Central memory CD8-positive, alpha-beta T cell (primary cell): ENCODE data around the gene ZNF343.
"Not testable (repeated sequence)": the region's sequence is repeated elsewhere in the genome, so short reads cannot be mapped to it uniquely, and the experiment has no call there.

ENCODE experiments used
- ATAC-seq: fragments of 150-1000 bp; cut with Tn5 transposase; replicated peaks from 2 replicates; pipeline ENCODE4 v1.10.0; 2022; ENCODE audit warnings: mild to moderate bottlenecking, moderate FRiP score, moderate number of reproducible peaks; ENCODE audit not compliant: poor library complexity, severe bottlenecking; ENCODE audit errors: extremely low read depth
- DNase-seq, 2 donors: peaks; one replicate each; pipeline ENCODE4 v3.0.0; 2021; ENCODE audit warnings: low spot score in 2 of 2
- H3K27ac Mint-ChIP-seq: one replicate; pipeline ENCODE4 v1.8.0; 2022; ENCODE audit warnings: low read depth, mild to moderate bottlenecking, moderate library complexity, mixed read lengths
- H3K27me3 Mint-ChIP-seq: one replicate; pipeline ENCODE4 v1.8.0; 2022; ENCODE audit warnings: mixed read lengths
- H3K36me3 Mint-ChIP-seq: one replicate; pipeline ENCODE4 v1.8.0; 2022; ENCODE audit warnings: mild to moderate bottlenecking, moderate library complexity, mixed read lengths; ENCODE audit not compliant: insufficient read depth
- H3K4me1 Mint-ChIP-seq: one replicate; pipeline ENCODE4 v1.8.0; 2022; ENCODE audit warnings: mixed read lengths
- H3K4me3 Mint-ChIP-seq: one replicate; pipeline ENCODE4 v1.8.0; 2022; ENCODE audit warnings: mild to moderate bottlenecking, moderate library complexity, mixed read lengths
- H3K9me3 Mint-ChIP-seq: one replicate; pipeline ENCODE4 v1.8.0; 2022; ENCODE audit warnings: mixed read lengths

Gene ZNF343

DNA sequence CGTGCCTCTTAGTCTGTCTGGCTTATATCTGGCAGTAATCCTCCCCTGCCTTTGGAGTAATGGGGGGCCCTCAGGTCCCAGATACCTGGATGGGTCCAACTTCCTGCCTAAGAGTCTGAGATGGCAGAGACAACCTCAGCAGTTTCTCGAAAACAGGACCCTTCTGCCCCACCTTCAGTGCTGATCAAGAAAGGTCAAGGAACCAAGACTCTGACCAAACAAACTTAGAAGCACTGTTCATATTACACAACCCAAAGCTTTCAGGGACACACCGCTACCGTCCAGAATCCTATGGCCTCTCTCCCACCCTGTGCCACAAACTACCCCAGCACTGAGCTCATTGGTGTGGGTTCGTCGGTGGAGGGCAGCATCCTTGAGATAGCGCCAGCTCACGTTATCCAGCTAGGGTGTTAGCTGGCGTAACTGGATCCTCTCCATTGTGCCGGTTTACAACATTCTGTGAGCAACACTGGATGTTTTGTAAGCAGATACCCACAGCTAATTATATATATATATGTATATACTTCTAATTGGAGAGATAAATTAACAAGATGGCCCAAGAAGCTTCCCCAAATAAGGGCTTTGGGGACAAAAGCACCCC is 20.1 kb upstream of the ZNF343 start:
- Mint-ChIP-seq H3K36me3 (peaks cover 11% of the 10 kb centered on the region), H3K27me3 (peaks cover 7% of the 10 kb centered on the region), H3K9me3 (no peaks in the 10 kb centered on the region), H3K27ac (no peak overlapping the region), H3K4me1 (peaks cover 22% of the 10 kb centered on the region), H3K4me3 (no peak overlapping the region)
- ATAC-seq (no peak), DNase-seq (no peak)

DNA sequence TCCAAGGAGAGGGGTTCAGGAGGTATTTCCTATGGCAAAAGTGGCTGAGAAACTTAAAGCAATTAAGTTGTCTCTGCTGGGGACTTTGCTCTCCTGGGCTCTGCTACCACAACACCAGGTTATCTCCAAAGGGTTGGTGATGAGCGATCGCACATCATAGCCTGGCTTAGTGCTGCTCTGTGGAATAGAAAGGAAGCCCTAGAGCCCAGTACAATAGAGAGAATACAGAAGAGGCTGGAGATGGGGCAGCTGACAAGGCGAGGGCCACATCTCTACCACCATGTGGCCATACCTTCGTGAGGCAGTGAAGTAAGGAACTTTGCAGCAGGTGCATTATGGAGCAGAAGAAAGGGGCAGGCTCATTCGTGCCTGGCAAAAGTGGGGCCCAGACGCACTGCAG is 19.0 kb upstream of the ZNF343 start:
- Mint-ChIP-seq H3K27ac (no peak overlapping the region), H3K9me3 (no peaks in the 10 kb centered on the region), H3K4me1 (peaks cover 22% of the 10 kb centered on the region), H3K4me3 (no peak overlapping the region), H3K36me3 (peaks cover 11% of the 10 kb centered on the region), H3K27me3 (no peaks in the 10 kb centered on the region)
- ATAC-seq = no peak
- DNase-seq = no peak

DNA sequence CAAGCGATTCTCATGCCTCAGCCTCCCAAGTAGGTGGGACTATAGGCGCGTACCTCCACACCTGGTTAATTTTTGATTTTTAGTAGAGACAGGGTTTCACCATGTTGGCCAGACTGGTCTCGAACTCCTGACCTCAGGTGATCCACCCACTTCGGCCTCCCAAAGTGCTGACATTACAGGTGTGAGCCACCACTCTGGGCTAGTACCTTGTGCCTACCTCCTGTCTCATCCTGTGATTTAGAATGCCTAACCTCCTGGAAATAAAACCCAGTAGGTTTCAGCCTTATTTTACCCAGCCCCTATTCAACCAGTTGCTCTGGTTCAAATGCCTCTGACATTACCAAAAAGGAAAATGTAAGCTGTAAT is 17.5 kb upstream of the ZNF343 start:
- peaks cover 11% of the 10 kb centered on the region for H3K36me3 Mint-ChIP-seq
- not testable (repeated sequence) for DNase-seq, ATAC-seq, H3K27ac Mint-ChIP-seq, H3K27me3 Mint-ChIP-seq, H3K9me3 Mint-ChIP-seq
- peak overlapping the region; percentile 25 for H3K4me3 Mint-ChIP-seq
- H3K4me1 Mint-ChIP-seq = peaks cover 22% of the 10 kb centered on the region

DNA sequence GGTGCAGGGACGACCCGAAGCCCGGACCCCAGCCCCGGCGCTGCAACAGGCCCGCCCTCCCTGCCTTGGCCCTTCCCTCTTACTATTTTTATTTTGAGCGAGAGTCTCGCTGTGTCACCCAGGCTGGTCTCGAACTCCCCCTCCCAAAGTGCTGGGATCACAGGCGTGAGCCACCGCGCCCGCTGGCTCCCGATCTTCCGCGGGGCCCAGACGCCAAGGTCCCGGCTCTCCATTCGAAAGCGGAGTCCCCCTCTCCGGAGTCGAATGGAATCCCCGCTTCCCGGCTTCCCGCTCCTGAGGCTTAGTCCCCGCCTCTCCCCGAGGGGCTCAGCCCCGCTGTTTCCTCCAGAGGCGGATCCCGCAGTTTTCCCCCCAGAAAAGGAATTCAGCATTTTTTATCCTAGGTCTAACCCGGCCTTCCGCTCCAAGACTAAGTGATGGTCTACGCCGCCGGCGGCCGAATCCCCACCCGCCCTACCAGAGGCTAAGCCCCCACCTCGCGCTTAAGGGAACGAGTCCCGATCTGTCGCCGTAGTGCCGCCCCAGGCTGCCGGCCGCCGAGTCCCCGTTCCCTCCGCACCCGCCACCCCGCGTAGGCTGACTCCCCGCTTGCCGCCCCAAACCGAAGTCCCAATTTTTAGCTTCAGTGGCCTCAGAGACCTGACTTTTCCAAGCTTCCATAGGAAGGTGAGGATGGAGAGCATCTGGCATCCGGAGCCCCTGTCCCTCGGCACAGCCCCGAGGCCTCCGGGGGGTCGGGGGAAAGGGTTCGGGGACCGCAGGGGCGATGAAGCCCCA is 16.2 kb upstream of the ZNF343 start:
- Mint-ChIP-seq H3K27me3 (no peaks in the 10 kb centered on the region), H3K27ac (peak overlapping the region; percentile 87), H3K4me3 (peak overlapping the region; percentile 90), H3K9me3 (no peaks in the 10 kb centered on the region), H3K36me3 (peaks cover 10% of the 10 kb centered on the region), H3K4me1 (peaks cover 18% of the 10 kb centered on the region)
- ATAC-seq (peak; percentile 49), DNase-seq (no peak)

DNA sequence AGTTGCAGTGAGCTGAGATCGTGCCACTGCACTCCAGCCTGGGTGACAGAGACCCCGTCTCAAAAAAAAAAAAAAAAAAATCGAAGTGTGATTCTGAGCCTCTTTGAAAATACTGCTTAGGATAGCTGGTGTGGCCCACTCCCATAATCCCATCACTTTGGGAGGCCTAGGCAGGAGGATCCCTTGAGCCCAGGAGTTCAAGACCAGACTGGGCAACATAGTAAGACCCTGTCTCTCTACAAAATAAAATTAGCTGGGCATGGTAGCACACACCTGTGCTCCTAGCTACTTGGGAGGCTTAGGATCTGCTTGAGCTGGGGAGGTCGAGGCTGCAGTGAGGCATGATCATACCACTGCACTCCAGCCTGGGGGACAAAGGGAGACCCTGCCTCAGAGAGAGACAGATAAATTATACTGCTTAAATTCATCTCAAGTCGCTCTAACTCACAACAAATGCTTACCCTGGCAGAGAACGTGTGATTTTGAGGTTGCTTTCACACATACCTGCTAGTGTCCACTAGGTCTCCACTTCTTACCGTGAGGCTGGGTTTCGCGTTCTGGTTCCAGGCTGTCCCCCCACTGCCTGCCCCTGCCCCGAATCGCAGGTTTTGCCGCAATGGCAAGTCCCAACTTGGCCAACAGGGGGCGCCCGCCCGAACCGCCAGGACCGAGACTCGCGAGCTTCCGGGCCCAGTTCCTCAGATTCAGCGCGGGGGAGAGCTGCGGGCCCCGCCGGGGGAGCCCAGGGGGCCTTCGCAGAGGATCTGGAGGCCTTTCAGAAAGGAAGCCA is 15.4 kb upstream of the ZNF343 start:
- no peaks in the 10 kb centered on the region for H3K9me3 Mint-ChIP-seq
- peak; percentile 88 for ATAC-seq
- H3K4me3 Mint-ChIP-seq = peak overlapping the region; percentile 90

DNA sequence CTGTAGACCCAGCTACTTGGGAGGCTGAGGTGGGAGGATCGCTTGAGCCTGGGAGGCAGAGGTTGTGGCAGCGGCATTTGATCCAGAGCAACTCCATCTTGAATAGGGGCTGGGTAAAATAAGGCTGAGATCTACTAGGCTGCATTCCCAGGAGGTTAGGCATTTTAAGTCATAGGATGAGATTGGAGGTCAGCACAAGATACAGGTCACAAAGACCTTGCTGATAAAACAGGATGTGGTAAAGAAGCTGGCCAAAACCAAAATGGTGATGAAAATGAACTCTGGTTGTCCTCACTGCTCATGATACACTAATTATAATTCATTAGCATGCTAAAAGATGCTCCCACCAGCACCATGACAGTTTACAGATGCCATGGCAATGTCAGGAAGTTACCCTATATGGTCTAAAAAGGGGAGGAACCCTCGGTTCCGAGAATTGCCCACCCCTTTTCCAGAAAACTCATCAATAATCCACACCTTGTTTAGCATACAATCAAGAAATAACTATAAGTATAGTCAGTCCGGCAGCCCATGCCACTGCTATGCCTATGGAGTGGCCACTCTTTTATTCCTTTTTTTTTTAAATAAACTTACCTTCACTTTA is 14.2 kb upstream of the ZNF343 start:
- not testable (repeated sequence) for H3K27me3 Mint-ChIP-seq, DNase-seq, H3K27ac Mint-ChIP-seq, H3K4me3 Mint-ChIP-seq, H3K36me3 Mint-ChIP-seq, H3K9me3 Mint-ChIP-seq, ATAC-seq
- peaks cover 13% of the 10 kb centered on the region for H3K4me1 Mint-ChIP-seq

More for the DNA sequence above, 15.4 kb upstream of the ZNF343 start:
- peaks cover 13% of the 10 kb centered on the region for H3K4me1 Mint-ChIP-seq
- peaks cover 10% of the 10 kb centered on the region for H3K36me3 Mint-ChIP-seq
- no peaks in the 10 kb centered on the region for H3K27me3 Mint-ChIP-seq
- peak; percentile 83 to 92 for DNase-seq
- H3K27ac Mint-ChIP-seq = peak overlapping the region; percentile 87

DNA sequence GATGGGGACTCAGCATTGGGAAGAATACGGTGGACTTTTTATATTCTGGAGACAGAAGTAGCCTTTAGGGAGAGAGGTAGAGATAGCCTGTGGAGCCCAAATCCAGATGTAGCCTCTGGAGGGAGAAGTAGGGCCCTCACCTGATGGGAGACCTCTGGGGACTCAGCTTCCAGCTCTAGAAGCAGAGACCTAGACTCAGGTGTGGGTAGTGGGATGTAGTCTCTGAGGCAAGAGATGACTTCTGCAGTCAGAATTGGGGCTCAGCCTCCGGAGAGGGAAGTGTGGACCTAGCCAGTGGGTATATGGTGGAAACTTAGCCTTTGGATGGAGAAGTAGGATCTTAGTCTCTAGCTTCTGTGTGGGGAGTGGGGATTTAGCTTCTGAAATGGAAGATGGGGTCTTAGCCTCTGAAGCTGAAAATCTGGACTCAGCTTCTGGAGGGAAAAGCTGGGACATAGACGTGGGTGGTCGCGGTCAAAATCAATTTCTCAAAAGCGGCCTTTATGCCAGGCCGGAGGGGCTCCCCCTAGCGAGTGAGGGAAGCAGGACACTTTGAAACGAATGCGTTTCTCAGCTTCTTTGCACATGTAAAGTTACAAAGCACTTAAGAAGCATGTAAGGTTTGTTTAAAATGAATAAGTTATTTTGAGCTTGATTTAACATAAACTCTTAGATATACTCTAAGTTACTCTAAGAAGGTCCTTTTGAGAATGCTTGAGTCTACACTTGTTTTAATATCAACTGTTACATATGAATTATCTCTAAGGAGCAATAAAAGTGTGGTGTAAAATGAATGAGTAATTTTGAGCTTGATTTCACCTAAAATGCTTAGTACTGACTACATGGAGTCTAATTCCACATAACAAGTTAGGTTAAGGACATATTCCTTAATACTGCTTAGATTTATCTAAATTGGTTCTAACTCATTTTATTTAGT is 12.9 kb upstream of the ZNF343 start:
- no peaks in the 10 kb centered on the region for H3K27me3 Mint-ChIP-seq
- no peak for ATAC-seq
- peaks cover 10% of the 10 kb centered on the region for H3K36me3 Mint-ChIP-seq
- peaks cover 13% of the 10 kb centered on the region for H3K4me1 Mint-ChIP-seq
- peak in 1 of 2 donors; percentile 21 for DNase-seq
- H3K4me3 Mint-ChIP-seq = no peak overlapping the region
- H3K27ac Mint-ChIP-seq = no peak overlapping the region
- no peaks in the 10 kb centered on the region for H3K9me3 Mint-ChIP-seq

DNA sequence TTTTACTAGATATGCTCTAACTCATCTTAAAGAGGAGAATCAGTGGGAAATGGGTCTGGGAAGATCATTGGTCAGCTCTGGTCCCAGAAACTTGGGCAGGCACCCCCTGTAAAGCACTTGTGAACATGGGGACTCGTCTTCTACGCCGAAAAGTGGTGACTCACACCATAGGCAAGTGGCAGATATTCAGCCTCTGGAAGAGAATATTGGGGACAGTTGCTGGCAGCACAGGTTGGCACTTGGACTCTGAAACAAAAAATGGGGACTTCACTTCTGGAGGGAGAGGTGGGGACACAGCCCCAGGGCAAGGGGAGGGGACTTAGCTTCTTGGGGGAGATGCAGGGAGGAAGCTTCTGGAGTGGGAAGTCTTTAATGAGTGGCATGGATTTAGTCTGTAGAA is 11.9 kb upstream of the ZNF343 start:
- DNase-seq = no peak
- Mint-ChIP-seq H3K36me3 (peaks cover 10% of the 10 kb centered on the region), H3K9me3 (no peaks in the 10 kb centered on the region), H3K27me3 (no peaks in the 10 kb centered on the region), H3K4me1 (peaks cover 13% of the 10 kb centered on the region), H3K4me3 (no peak overlapping the region), H3K27ac (no peak overlapping the region)
- ATAC-seq = no peak

DNA sequence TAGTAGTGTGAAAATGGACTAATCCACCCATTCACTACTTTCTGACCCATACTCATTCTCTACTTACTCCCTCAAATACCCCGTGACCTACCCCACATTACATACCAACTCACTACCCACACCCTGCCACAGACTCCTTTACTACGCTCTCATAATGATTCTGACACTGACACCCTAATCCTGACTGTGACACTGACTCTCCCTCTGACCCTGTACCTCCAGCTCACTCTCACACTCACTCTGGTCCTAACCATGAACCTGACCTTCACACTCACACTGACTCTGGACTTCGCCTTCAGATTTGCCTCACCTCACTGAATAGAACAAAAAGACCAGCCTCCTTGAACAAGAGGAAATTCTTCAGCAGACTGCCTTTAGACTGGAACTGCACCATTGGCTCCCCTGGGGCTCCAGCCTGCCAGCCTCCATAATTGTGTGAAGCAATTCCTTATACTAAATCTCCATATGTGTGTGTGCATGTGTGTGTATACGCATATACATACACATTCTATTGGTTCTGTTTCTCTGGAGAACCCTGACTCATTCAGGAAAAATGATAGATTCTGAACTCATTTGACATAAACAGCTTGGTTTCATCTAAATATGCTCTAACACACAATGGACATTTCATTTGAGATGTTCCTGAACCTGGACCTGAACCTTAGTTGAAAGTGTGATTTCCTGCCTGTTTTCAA is 10.5 kb upstream of the ZNF343 start:
- DNase-seq (no peak), ATAC-seq (no peak)
- no peaks in the 10 kb centered on the region for H3K9me3 Mint-ChIP-seq
- no peak overlapping the region for H3K27ac Mint-ChIP-seq
- H3K36me3 Mint-ChIP-seq = peaks cover 5% of the 10 kb centered on the region
- peaks cover 5% of the 10 kb centered on the region for H3K4me1 Mint-ChIP-seq
- H3K4me3 Mint-ChIP-seq = no peak overlapping the region
- H3K27me3 Mint-ChIP-seq = no peaks in the 10 kb centered on the region

DNA sequence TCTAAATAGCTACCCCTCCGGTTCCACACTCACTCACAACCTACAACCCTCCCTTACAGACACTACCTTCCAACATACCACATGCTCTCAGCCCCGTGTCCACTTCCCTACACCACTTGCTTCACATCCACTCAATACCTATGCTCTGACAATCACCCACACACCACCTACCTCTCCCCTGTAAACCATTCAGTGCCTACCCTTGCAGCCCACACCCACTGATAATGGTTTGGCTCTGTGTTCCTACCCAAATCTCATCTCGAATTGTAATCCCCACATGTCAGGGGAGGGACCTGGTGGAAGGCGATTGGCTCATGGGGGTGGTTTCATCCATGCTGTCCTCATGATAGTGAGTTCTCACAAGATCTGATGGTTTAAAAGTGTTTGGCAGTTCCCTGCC is 9.8 kb upstream of the ZNF343 start:
- no peaks in the 10 kb centered on the region for H3K4me1 Mint-ChIP-seq
- H3K4me3 Mint-ChIP-seq = no peak overlapping the region
- ATAC-seq (no peak), DNase-seq (no peak)
- H3K9me3 Mint-ChIP-seq = no peaks in the 10 kb centered on the region
- no peak overlapping the region for H3K27ac Mint-ChIP-seq
- H3K36me3 Mint-ChIP-seq = no peaks in the 10 kb centered on the region
- H3K27me3 Mint-ChIP-seq = no peaks in the 10 kb centered on the region

DNA sequence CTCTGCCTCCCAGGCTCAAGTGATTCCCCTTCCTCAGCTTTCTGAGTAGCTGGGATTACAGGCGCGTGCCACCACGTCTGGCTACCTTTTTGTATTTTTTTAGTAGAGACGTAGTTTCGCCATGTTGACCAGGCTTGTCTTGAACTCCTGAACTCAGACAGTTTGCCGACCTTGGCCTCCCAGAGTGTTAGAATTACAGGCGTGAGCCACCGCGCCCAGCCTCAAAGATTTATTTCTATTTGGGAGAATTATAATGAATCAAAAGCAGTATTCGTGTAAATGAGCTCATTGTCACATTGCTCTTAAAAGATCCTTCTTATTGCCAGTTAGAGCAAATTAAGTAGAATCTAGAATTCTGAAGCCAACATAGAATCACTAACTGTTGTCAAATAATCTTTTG is 9.4 kb upstream of the ZNF343 start:
- H3K27ac Mint-ChIP-seq = no peak overlapping the region
- no peak overlapping the region for H3K4me3 Mint-ChIP-seq
- H3K9me3 Mint-ChIP-seq = no peaks in the 10 kb centered on the region
- no peaks in the 10 kb centered on the region for H3K27me3 Mint-ChIP-seq
- no peaks in the 10 kb centered on the region for H3K4me1 Mint-ChIP-seq
- DNase-seq (no peak), ATAC-seq (no peak)
- H3K36me3 Mint-ChIP-seq = no peaks in the 10 kb centered on the region
